ENCODE results near the gene SUSD3.
A peak's percentile ranks its signal among the peaks of the same experiment; 100 is the strongest.

The SUSD3 gene

DNA sequence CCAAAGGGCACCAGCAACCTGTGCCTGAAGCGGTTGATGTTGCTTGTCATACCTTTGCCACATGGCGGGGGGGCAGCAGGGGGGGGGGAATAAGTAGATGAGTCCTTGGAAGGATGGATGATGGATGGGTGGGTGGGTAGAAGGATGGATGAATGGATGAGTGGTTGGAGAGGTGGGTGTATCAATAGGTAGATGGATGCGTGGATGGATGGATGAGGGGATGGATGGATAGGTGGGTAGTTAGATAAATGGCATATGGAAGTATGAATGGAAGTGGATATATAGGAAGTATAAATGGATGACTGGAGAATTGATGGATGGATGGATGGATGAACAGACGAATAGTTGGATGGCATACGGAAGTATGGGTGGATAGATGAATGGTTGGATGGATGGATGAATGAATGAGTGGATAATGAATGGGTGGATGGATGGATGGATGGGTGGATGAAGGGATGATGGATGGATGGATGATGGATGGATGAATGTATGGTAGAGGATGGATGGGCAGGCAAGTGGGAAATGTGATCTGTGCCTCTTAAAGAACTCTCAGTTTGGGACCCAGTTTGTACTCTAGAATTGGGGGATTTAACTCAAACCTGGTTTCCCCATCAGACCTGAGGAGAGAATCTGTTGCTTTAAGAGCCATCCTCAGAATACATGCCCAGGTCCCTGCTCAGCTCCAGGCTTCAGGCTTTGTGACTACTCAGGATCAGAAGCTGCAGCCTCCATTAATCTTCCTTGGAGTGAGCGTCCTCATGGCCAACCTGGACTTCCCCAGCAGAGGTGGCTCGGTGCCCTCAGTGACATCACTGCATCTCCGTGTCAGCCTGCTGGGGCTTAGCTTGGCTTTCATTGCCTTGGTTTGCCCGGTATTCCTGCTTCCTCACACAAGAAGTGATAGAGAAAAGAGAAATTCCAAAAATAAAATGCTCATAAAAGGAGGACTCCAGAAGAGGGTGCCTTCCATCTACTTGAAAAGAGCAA is 27.6 kb upstream of the SUSD3 start:
- no peak for DNase-seq

DNA sequence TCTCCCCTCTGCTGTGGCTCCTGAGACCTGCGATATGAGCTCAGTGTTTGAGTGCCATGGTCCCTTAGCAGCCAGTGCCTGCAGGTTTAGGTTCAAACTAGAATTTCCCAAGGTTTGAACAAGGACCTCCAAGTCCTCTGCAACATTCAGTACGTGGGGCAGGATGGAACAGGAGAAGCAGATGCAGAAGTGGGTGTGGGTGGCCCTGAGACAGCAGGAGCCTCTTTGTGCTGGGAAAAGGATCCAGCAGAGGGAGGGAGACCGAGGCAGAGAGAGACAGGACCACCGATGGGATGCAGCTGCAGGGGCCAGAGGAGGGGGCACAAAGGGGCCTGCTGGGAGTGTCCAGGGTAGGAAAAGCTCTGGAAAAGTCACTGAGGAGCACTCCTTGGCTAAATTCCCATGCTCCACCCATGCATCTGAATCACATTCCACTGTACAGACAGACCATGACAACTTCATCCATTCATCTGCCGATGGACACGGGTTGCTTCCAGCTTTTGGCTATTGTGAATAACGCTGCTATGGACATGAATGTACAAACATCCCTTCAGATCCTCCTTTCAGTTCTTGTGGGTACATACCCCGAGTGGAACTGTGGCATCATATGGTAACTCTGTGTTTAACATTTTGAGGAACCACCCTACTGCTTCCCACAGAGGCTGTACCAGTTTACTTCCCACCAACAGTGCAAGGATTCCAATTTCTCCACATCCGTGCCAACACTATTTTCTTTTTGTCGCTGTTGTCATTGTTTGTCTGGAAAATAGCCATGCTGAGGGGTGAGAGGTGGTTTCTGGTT is 26.7 kb upstream of the SUSD3 start:
- no peak for DNase-seq

DNA sequence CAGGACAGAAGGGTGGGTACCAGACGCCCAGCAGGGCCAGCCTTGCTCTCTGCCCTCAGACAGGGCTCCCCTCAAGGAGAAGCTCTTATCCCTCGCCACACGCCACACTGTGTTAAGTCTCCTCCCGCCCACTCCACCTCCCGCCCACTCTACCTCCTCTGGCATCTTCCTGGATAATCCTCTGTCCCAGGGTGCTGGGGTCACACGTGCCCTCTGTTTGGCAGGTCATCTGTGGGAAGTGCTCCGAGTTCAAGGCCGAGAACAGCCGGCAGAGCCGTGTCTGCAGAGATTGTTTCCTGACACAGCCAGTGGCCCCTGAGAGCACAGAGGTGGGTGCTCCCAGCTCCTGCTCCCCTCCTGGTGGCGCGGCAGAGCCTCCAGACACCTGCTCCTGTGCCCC is 26.0 kb upstream of the SUSD3 start:
- no peak for DNase-seq

DNA sequence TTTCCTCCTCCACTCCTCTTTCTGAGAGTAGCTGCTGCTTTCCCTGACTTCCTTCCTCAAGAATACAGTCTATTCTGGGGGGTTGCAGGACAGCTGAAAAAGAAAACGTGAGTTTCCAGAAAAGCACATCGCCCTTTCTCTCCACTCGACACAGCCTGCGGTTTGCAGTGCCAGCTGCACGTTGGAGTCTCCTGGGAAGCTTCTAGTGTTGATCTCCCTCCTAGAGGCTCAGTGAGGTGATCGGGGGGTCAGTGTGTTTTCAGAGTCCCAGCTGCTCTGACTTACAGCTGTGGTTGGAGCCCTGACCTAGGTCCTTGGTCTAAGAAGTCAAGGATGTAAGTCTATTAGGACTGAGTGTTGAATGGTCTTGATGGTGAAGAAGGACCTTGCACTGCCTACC is 25.0 kb upstream of the SUSD3 start:
- no peak for DNase-seq

DNA sequence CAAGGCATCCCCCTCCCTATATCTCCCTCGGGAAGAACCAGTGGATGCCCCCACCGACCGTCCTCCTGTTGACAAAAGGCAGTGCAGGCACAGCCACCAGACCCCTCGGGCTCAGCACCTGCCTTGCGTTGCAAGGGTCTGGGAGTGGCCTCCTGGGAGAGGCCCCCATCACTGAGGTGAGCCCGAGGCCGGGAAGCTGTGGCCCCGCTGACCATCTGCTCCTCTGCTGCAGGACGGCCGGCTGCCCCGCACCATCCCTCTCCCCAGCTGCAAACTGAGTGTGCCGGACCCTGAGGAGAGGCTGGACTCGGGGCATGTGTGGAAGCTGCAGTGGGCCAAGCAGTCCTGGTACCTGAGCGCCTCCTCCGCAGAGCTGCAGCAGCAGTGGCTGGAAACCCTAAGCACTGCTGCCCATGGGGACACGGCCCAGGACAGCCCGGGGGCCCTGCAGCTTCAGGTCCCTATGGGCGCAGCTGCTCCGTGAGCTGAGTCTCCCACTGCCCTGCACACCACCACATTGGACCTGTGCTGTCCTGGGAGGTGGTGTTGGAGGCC is 23.3 kb upstream of the SUSD3 start:
- DNase-seq, result no peak

DNA sequence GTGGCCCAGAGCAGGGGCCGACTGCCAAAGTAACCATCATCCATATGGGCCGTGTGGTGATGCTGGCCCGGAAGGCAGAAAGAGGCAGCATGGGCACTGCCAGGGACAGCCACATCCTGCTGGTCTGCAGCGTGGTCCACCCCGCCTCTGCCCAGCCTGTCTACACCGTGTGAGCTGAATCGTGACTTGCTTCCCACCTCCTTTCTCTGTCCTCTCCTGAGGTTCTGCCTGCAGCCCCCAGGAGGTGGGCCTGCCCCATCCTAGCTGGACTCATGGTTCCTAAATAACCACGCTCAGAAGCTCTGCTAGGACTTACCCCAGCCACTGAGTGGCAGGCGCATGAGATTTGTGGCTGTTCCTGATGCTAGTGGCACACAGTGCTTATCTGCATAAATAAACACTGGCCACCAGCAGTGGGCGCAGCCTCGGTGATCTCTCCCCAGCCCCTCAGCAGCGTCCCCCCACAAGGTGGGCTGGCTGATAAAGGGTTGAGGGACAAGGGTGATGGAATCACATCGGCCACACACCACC is 22.6 kb upstream of the SUSD3 start:
- DNase-seq, result no peak

DNA sequence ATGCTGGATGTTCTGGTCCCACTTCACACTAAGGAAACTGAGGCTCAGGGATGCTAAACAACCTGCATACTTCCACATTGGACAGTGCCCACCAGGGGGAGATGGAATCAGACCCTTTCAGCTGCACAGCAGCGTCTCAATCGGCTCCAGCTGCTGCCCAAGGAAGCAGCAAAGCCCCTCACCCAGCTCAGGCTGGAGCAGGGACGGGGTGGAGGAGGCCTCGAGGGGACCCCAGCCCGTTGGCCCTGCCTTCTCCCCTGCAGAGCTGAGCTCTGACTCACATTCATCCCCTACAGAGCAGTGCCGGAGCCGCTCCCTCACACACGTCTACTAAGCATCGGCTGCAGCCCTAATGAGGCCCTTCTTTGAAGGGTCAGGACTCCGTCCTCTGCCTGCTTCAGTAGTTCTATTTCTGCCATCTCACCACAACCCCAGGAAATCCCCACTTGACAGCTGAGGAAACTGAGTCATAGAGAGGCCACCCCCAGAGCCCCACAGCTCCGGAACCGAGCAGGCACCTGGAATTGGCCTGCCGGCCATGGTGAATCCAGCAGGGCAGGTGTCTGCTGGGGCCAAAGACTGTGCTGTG is 21.5 kb upstream of the SUSD3 start:
- no peak for DNase-seq

DNA sequence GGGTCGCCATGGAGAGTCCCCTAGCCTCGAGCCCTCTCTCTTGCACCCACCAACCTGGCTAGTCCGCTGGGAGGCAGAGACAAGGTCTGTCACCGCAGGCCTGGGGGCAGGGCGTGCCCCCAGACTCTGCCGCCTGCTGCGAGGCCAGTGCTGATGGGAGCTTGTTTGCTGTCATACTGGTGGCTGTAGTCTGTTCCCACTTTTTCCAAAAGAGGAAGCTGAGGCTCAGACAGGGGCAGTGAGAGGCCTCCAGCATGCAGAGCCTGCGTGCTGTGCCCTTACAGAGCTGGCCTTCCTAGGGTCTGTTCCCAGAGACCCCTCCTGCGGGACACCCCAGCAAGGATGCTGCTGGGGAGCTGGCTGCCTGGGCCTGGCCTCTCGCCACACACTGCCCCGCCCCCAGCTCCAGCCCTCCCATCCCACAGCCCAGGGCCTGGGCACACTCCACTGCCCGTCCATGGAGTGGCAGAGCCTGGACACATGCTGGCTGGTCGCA is 21.0 kb upstream of the SUSD3 start:
- DNase-seq, result no peak

DNA sequence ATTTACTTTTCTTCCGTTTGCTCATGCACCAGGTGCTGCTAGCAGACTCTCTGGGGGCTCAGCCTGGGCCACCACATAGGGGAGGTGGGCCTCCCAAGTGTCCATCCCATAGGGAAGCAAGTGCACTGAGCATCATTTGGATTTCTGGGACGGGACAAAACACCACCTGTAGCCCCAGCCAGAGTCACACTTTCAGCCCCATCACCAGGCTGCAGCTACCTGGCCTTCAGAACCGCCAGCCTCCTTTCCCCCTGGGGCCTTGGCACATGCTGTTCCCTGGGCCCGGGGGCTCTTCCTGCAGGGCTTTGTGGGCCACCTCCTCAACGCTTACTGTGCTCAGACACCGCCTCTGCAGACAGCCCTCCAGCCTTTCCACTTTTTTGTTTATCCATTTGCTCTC is 19.6 kb upstream of the SUSD3 start:
- no peak for DNase-seq

DNA sequence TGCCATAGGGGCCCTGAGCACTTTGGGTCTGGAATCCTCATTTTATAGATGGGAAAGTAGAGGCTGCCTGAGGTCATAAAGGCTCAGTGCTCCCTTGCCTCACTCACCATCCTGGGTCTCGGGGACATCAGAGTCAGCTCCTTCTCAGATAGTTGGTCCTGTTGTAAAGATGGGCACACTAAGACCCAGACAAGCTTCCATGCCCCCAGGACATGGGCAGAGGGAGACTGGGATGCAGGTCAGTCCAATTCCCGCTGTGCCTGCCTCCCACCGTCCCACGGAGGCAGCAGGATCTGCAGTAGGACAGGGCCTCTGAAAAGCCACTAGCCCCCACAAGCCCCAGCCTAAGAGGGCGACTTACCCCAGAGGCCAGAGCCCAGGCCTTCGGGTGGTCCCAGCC is 19.0 kb upstream of the SUSD3 start:
- DNase-seq, result no peak

DNA sequence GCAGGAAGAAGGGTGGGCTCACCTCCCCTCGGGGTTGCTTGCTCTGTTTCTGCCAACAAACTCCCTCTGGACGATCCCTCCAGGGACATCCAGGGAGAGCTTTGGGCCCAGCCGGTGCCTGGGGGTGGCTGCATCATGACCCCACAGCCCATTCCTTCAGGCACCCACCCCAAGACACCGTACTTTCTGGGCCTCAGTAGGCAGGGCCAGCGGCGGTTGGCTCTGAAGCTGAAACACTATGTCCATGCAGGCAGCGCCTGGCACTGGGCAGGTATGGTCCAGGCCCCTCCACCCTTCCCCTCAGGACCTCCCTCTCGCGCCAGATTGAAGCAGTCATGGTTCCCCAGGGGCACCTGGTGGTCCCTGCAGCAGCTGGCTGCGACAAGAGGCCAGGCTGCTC is 18.5 kb upstream of the SUSD3 start:
- DNase-seq, result no peak

DNA sequence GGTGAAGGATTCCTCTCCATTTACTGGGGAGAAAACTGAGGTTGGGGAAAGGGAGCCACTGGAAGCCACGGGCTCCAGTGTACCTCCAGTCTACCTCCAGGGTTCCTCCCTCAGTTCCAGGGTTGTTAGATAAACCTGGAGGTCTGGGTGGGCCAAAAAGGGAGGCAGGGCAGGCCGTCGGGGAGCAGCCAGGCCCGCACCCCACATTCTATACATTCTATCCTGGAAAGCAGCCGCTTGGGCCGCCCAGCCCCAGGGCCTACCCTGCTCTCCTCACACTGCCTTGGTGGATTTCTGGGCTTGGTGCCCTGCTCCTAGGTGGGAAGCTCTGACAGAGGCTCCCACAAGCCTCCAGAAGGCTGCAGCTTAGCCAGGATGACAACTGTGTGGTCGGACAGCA is 18.1 kb upstream of the SUSD3 start:
- no peak for DNase-seq

DNA sequence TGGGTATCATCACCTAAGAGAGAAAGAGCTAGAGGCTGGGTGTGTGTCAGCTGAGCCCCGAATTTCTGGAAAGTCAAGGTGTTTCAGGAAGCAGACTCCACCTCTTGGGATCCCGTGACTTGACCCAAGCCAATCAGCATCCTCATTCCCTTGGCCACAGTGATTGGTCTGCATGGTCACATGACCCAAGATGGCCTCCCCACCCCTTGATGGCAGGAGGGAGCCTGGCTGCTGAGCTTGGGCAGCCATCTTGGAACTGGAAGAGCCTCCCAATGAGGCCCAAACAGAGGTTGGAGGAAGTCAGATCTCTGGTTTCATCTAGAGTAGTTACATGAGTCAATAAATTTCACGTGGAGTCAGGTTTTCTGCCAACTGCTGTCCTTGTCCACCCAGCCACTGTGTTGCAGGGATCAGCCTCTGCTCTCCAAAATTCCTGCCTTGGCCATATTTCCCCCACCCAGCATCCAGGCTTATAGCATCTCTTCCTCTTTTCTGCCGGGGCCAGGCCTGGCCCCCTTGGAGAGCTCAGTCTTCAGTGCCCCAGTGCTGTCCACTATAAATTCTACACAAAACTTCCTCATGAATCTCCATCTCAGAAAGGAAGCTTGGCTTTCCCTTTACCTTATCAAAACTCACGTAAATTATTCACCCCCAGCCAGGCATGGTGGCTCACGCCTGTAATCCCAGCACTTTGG is 17.2 kb upstream of the SUSD3 start:
- peak; percentile 64 for DNase-seq

DNA sequence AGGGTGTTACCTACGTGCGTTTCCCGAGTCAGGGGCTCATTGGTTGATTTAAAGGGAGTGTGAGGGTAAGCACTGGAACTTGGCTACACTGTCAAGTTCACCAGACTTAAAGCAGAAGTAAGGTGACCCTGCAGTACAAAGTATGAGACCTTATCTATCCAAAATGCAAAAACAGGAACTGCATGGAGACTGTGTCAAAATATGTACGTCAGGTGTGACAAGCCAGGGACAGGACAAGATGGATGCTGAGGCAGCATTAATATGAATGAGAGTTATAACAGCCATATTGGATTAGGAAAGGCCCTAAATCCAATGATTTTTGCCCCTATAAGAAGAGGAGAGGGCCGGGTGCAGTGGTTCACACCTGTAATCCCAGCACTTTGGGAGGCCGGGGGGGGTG is 15.4 kb upstream of the SUSD3 start:
- DNase-seq, result no peak

DNA sequence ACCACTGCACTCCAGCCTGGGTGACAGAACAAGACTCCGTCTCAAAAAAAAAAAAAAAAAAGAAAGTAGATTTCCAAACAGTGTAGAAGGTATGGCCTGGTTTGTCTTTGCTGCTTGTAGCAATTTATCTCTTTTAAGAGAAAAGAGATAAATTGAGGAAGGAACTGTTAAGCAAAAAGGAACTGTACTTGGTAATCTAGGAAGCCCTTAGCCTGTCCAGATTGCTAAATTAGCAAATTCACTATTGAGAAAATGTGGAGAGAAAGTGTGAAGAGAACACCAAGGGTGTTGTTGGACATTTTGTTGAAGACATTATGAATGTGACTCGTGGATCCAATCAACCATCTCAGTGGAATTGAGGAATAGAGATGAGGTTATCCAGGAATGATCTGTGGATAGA is 13.0 kb upstream of the SUSD3 start:
- no peak for DNase-seq

DNA sequence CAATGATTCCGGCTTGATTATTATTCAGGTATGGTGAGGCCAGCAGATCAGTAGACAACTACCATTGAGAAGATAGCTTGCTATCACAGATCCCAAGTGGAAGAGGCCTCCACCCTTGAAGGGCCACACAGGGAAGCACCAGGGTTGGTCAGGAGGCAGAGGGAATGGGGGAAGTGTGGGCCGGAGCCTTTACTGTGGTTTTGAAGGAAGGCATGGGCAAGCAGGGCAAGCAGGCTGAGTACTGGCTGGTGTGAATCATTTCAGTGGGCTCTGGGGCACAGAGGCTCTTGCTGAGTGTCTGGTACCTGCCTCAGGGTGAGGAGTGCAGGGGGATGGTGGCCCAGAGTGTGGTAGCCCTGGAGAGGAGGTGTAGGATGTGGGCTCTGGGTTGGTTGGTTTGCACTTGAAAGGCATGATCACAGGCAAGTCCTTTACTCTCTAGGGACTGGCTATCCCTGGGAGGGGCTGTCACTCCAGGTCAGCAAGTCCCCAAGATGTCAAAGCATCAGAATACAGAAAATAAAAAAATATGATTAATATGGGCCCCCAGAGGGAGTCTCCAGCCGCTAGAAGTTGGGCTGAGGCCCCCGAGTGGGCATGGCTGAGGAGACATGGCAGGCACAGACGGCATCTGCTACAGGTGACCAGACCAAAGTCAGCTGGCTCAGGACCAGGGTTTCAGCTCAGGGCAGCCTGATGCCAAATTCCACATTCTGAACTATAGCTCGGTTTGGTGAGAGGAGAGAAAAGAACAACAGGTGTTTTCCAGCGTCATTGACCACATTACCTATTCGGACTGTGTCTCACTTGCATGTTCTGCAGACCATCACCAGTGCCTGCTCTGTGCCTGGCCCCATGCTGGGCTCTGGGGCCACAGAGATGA is 9.7 kb upstream of the SUSD3 start:
- no peak for DNase-seq

DNA sequence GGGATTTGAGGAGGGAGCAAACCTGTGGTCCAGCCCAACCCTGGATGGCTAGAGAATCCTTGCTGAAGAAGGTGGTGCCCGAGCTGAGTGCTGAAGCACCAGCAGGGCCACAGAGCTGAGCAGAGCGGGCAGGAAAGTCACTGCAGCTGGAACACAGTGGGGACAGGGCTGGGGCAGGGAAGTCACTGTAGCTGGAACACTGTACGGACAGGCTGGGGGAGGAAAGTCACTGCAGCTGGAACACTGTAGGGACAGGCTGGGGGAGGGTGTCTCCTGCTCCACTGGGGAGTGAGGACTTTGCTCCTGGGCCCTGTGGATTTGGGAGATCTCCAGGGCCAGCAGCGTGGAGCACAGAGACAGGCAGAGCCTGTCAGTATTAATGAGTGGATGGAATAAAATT is 9.0 kb upstream of the SUSD3 start:
- no peak for DNase-seq

DNA sequence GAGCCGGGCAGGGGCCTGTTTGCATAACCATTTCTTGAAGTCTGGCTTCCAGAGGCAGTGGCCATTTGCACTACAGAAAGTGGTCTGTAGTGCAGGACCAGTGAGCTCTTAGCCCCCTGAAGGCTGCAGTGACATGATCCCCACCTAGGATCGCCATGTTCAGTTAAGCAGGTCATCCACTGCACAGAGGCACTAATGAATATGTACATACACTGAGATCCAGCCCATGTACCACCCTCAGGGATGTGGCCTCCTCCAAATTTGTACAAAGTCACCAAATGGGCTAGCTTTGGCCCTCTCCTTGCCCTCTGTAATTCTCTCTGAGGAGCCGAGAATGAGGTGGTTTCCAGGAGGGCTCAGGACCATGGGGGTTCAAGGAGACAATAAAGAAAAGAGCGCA is 8.3 kb upstream of the SUSD3 start:
- no peak for DNase-seq

DNA sequence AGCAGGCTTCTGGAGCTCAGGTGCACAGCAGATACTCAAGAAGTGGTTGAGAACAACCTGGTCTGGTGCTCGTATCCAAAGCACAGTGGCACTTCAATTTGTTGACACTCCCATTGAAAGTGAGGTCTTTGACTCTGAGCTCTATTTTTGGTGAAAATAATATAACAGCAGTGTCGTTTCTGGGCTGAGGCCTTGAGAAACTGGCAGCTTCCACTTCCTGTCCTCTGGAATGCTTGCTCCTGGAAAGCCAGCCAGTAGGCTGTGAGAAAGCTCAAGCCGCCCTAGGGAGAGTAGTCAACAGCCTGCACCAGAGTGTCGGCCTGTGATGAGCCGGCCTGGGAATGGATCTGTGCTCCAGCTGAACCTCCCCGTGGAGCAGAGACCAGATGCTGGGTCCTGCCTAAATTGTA is 6.8 kb upstream of the SUSD3 start:
- no peak for DNase-seq

DNA sequence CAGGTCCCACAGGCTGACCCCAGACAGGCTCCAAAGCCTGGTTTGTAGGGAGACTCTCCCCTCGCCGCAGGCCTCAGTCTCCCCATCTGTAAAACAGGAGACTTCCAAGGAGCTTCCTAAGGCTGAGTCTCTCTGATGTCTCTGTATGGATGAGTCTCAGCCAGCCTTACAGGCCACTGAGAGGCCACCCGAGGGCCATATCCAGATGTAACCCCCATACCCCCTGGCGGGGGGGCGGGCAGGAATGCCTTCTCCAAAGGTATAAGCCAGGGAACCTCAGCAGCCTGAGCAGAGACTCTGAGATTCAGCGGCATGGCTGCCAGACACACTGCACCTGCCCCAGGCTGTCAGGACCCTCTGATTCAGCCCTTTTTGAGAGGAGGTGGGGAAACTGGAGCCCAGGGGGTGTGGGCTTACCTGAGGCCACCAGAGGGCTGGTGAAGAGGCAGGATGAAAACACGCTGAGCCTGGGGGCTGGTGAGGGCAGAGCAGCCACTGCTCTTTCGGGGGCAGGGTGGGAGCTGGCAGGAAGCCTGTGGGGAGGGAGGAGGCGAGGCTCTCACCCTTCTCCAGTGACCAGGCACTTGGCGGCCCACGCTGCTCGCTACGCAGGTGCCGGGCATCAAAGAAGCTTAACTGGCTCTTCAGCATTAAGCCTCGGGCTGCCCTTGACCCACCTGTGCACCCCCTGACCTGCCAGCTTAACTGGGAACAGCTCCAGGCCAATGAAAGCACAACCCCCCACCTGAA is 5.5 kb upstream of the SUSD3 start:
- DNase-seq, result no peak

Data from activated CD4-positive, alpha-beta T cell treated with anti-CD3 and anti-CD28 coated beads for 48 hours (primary cell).